Adrenal gland (tissue), 12 donors: ENCODE measurements around the gene AMMECR1. TPM values are rescaled to one million over a fixed set of nuclear protein-coding genes. Genes with fewer than 3 reads are reported as not detected.

Source experiments
- DNase-seq, 7 donors: peaks; one replicate each; pipeline ENCODE4 v3.0.0-alpha.2; 2019 to 2020
- H3K27ac ChIP-seq, 5 donors: fragments of 200-600 bp; sonication (generic) in 4 of 5; 1 replicate in 3 of 5; 2 replicates in 2 of 5; pipeline versions ENCODE4 v1.5.1 to v1.8.0; 2016 to 2020; ENCODE audit warnings: mild to moderate bottlenecking in 1 of 5
- H3K27me3 ChIP-seq: fragments of 200-600 bp; 2 replicates; pipeline ENCODE4 v1.8.0; 2021
- H3K36me3 ChIP-seq, 2 donors: fragments of 200-600 bp; replicated peaks in 1 of 2; 1 replicate in 1 of 2; 2 replicates in 1 of 2; pipeline versions ENCODE4 v1.5.1 to v1.8.0; 2018 to 2022
- H3K4me1 ChIP-seq, 2 donors: fragments of 200-600 bp; replicated peaks in 1 of 2; 1 replicate in 1 of 2; 2 replicates in 1 of 2; pipeline versions ENCODE4 v1.5.1 to v1.8.0; 2018 to 2021
- H3K4me3 ChIP-seq, 4 donors: fragments of 200-600 bp; sonication (generic) in 3 of 4; one replicate each; pipeline ENCODE4 v1.5.1; 2016 to 2018
- H3K9me3 ChIP-seq, 3 donors: fragments of 200-600 bp; sonication (generic) in 1 of 3; replicated peaks in 1 of 3; 1 replicate in 2 of 3; 2 replicates in 1 of 3; pipeline versions ENCODE4 v1.5.1 to v1.8.0; 2016 to 2021
- CTCF ChIP-seq, 6 experiments: fragments of 450-650 bp in 4 of 6; fragments of 200-600 bp in 2 of 6; sonication (generic) in 1 of 6; IDR thresholded peaks; 1 replicate in 5 of 6; 2 replicates in 1 of 6; pipeline versions ENCODE4 v1.5.1 to v1.8.0; 2016 to 2021; ENCODE audit warnings: antibody characterized with exemption in 6 of 6, mild to moderate bottlenecking in 2 of 6, moderate library complexity in 1 of 6
- POLR2A ChIP-seq, 2 donors: fragments of 450-650 bp; IDR thresholded peaks; one replicate each; pipeline ENCODE4 v1.6.1; 2017; ENCODE audit warnings: antibody characterized with exemption in 2 of 2, mild to moderate bottlenecking in 2 of 2, moderate library complexity in 1 of 2
- WGBS, 4 donors: extraction: QIAGEN DNeasy Blood & Tissue Kit in 2 of 4; methylation state at CpG; one replicate each; pipeline versions ENCODE4 v1.1.5 to v1.1.7; 2013 to 2017; 5-methylcytosine and 5-hydroxymethylcytosine counted together
- intact Hi-C, 2 donors: fragments of 100-400 bp; cut with DNase I; formaldehyde crosslinking; loops; one replicate each; pipeline versions ENCODE4 v1.14.1 to v1.15.0; 2022 to 2023
- polyA plus RNA-seq, 3 donors: library from polyadenylated mRNA; stranded (reverse); fragments of 200-250 nt in 2 of 3; fragments of 350-450 nt in 1 of 3; fragmentation: Illumina TruSeq in 1 of 3; extraction: RNeasy Lipid Tissue Mini Kit (QIAGEN cat#74804) in 1 of 3; gene quantifications; one replicate each; pipeline ENCODE4 v1.2.3, GENCODE V29; 2013 to 2014
- total RNA-seq, 9 donors: library from RNA; depleted of rRNA in 4 of 9; stranded (reverse); fragments of >200 nt in 4 of 9; fragments of 120-200 nt in 1 of 9; fragmentation: NEBNext Ultra II Directional in 1 of 9; extraction: Animal tissue kit (Norgen Biotek cat#: 25700) in 1 of 9; gene quantifications; one replicate each; pipeline versions ENCODE4 v1.1.0 to v1.2.4, GENCODE V29; 2013 to 2023
- donor health status: healthy with polysubstance abuse.
- donor health status: Bipolar disorder and iron deficiency.
- donor health status: DM: yes; HTN: yes; CAD: no.
- donor health status: DM: no; HTN: no; CAD: no.
- donor health status: DM: no; HTN: no; CAD: no.
- donor health status: DM: yes; HTN: yes; CAD: no.

The AMMECR1 gene
- total and polyA plus RNA-seq, 12 donors = 2.6 to 20.1 (median 7.8) TPM

- no peaks in the 10 kb centered on the region for H3K4me1 ChIP-seq
- H3K36me3 ChIP-seq = no peaks in the 10 kb centered on the region
- TF ChIP-seq POLR2A (IDR thresholded peaks at IDR 0.05) (no peak), CTCF (IDR thresholded peaks at IDR 0.05) (no peak)
- H3K27ac ChIP-seq = no peak overlapping the region
- DNase-seq = no peak
- H3K9me3 ChIP-seq = no peaks in the 10 kb centered on the region
- intact Hi-C loops = no loop called here
- H3K27me3 ChIP-seq = no peaks in the 10 kb centered on the region
- no peak overlapping the region for H3K4me3 ChIP-seq
- 75 to 92% (median 88%) methylated on average over 1 to 10 of the region's 10 CpGs for WGBS, 4 donors
Observed at GRCh38 chrX:110172215-110172614, 145.7 kb downstream of the AMMECR1 start.

DNA sequence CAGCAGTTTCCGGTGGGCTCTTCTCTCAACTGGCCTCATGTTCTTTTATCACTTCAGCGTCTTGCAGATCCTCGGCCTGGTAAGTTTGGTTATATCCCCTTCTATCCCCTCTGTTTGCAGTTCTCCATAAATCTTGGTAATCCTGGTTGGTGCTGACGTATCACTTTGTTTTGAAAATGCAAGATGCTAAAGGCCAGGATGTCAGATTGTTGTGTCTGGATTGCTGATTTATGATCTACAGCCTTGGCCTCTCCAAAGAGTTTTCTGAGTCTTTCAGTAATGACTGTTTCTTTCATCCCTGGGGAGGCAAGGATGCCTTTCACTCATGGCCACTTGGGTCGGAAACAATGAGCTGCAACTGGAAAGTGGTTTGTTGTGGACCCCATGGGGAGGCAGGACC is 146.4 kb downstream of the AMMECR1 start:
- H3K4me1 ChIP-seq = no peaks in the 10 kb centered on the region
- no peaks in the 10 kb centered on the region for H3K36me3 ChIP-seq
- DNase-seq = no peak
- intact Hi-C loops = no loop called here
- peaks cover 5% of the 10 kb centered on the region for H3K27me3 ChIP-seq
- no peaks in the 10 kb centered on the region for H3K9me3 ChIP-seq
- H3K4me3 ChIP-seq = no peak overlapping the region
- no peak overlapping the region for H3K27ac ChIP-seq
- WGBS, 4 donors = 55 to 69% (median 64%) methylated on average over 5 of the region's 5 CpGs
- TF ChIP-seq POLR2A (IDR thresholded peaks at IDR 0.05) (no peak), CTCF (IDR thresholded peaks at IDR 0.05) (no peak)

- 82 to 100% (median 92%) methylated on average over 1 to 3 of the region's 3 CpGs for WGBS, 4 donors
- TF ChIP-seq CTCF (IDR thresholded peaks at IDR 0.05) (no peak), POLR2A (IDR thresholded peaks at IDR 0.05) (no peak)
- peaks cover 5% of the 10 kb centered on the region for H3K27me3 ChIP-seq
- no peaks in the 10 kb centered on the region for H3K4me1 ChIP-seq
- no peak for DNase-seq
- intact Hi-C loops = no loop called here
- H3K4me3 ChIP-seq = no peak overlapping the region
- H3K27ac ChIP-seq = no peak overlapping the region
- H3K9me3 ChIP-seq = no peaks in the 10 kb centered on the region
- H3K36me3 ChIP-seq = no peaks in the 10 kb centered on the region
Observed at GRCh38 chrX:110170029-110170428, 147.9 kb downstream of the AMMECR1 start.

GRCh38 chrX:110168585-110168984 is 149.3 kb downstream of the AMMECR1 start:
- no peaks in the 10 kb centered on the region for H3K36me3 ChIP-seq
- intact Hi-C loops = no loop called here
- no peaks in the 10 kb centered on the region for H3K4me1 ChIP-seq
- no peaks in the 10 kb centered on the region for H3K9me3 ChIP-seq
- no peak for DNase-seq
- H3K4me3 ChIP-seq = no peak overlapping the region
- TF ChIP-seq POLR2A (IDR thresholded peaks at IDR 0.05) (no peak), CTCF (IDR thresholded peaks at IDR 0.05) (no peak)
- peaks cover 5% of the 10 kb centered on the region for H3K27me3 ChIP-seq
- WGBS, 4 donors = 72 to 94% (median 89%) methylated on average over 4 of the region's 4 CpGs
- no peak overlapping the region for H3K27ac ChIP-seq
